ENCODE data around the gene MOB3A. TPM values are rescaled to one million over a fixed set of nuclear protein-coding genes. Genes with fewer than 3 reads are reported as not detected.

Gene MOB3A
- total RNA-seq, 4 donors from 2014 or later, result 18.7 to 74.2 (median 46.1) TPM

- Histone ChIP-seq H3K4me1 (no peaks in the 10 kb centered on the region), H3K27me3 (no peaks in the 10 kb centered on the region), H3K4me3 (no peak overlapping the region), H3K27ac (no peak overlapping the region), H3K9me3 (no peaks in the 10 kb centered on the region), H3K36me3 (peaks cover 0 to 81% (median 39%) of the 10 kb centered on the region in 4 donors)
- intact Hi-C loops (cut with DNase I; ENCODE audit: low total_unique reads) (no loop called here), in situ Hi-C loops (cut with MboI; ENCODE audit: low pct_ligation_motif_present in 1 of 4, low pct_unique_long_range_greater_than_20kb in 1 of 4, low sequenced_read_pairs in 3 of 4) (no loop called here)
- DNase-seq, result no peak
- no peak for TF ChIP-seq CTCF (IDR thresholded peaks at IDR 0.05)
- no peak for TF ChIP-seq POLR2A (IDR thresholded peaks at IDR 0.05)
- no peak for TF ChIP-seq EP300 (IDR thresholded peaks at IDR 0.05; ENCODE audit: low read depth)
- TF ChIP-seq POLR2AphosphoS5 (IDR thresholded peaks at IDR 0.05), result no peak
- 89% methylated on average over 18 of the region's 18 CpGs; no CpG with 5 or more reads in 1 of the 2 donors for WGBS, 2 donors (ENCODE audit: low coverage in 1 of 2)
Observed at GRCh38 chr19:2118438-2118837, 22.3 kb upstream of the MOB3A start.

DNA sequence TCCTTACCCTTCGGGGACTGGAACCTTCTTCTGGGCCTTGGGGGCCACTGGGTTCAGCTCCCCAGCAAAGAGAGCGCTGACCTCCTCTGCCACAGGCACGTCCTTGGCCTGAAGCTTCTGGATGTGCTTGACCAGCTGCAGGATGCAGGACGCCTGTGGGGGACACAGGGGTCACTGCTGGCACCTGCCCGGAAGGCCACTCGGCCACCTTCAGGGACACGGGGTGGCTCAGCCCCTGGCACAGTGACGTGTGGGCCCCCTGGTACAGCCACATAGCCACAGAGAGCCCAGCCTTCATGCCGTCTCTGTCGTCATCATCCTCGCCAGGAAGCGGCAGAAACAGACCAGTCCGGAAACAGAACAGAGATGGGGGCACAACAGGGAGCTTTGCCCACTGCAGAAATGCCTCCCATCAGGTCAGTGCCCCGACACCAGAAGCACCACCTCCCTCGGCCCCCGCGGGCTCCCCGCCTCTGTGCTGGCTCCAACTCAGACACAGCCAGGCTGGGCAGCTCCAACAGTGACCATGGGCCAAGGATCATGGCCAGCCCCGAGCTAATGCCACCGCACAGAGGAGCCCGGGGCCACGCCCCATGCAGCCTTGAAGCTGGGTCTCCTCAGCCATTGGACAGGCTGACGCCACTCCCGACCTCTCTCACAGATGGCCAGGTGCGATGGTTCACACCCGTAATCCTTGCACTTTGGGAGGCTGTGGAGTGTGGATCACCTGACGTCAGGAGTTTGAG lies 21.3 kb upstream of the MOB3A start:
- no peaks in the 10 kb centered on the region for H3K9me3 ChIP-seq
- DNase-seq, result no peak
- no peak overlapping the region for H3K27ac ChIP-seq
- H3K4me1 ChIP-seq, result no peaks in the 10 kb centered on the region
- 96% methylated on average over 26 of the region's 27 CpGs; no CpG with 5 or more reads in 1 of the 2 donors for WGBS, 2 donors (ENCODE audit: low coverage in 1 of 2)
- peaks cover 0 to 84% (median 39%) of the 10 kb centered on the region in 4 donors for H3K36me3 ChIP-seq
- intact Hi-C loops (cut with DNase I; ENCODE audit: low total_unique reads), result no loop called here
- TF ChIP-seq EP300 (IDR thresholded peaks at IDR 0.05; ENCODE audit: low read depth) (no peak), POLR2A (IDR thresholded peaks at IDR 0.05) (no peak), POLR2AphosphoS5 (IDR thresholded peaks at IDR 0.05) (no peak), CTCF (IDR thresholded peaks at IDR 0.05) (no peak)
- no peak overlapping the region for H3K4me3 ChIP-seq
- no peaks in the 10 kb centered on the region for H3K27me3 ChIP-seq
- in situ Hi-C loops (cut with MboI; ENCODE audit: low pct_ligation_motif_present in 1 of 4, low pct_unique_long_range_greater_than_20kb in 1 of 4, low sequenced_read_pairs in 3 of 4), result no loop called here

DNA sequence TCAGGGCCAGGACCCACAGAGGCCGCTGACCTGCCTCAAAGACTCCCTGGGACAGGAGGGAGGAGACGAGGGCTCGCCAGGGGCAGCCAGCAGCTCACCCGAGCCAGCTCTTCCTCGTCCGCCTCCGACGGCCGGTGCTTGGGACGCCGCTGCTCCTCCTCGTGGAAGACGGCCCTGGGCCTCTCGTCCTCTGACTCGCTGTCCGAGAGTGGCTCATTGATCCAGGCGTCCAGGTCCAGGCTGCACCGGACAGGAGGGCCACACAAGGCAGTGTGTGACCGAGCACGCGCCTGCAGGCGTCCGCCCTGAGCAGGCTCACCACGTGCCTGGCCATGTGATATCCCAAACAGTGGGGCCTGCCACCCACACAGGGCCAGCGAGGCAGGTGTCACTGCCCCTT lies 20.4 kb upstream of the MOB3A start:
- H3K27ac ChIP-seq, result no peak overlapping the region
- DNase-seq, result no peak
- peaks cover 0 to 88% (median 42%) of the 10 kb centered on the region in 4 donors for H3K36me3 ChIP-seq
- no peaks in the 10 kb centered on the region for H3K9me3 ChIP-seq
- in situ Hi-C loops (cut with MboI; ENCODE audit: low pct_ligation_motif_present in 1 of 4, low pct_unique_long_range_greater_than_20kb in 1 of 4, low sequenced_read_pairs in 3 of 4), result no loop called here
- WGBS, 2 donors (ENCODE audit: low coverage in 1 of 2), result 91% methylated on average over 25 of the region's 25 CpGs; no CpG with 5 or more reads in 1 of the 2 donors
- intact Hi-C loops (cut with DNase I; ENCODE audit: low total_unique reads), result no loop called here
- no peak overlapping the region for H3K4me3 ChIP-seq
- no peak for TF ChIP-seq POLR2AphosphoS5 (IDR thresholded peaks at IDR 0.05)
- TF ChIP-seq POLR2A (IDR thresholded peaks at IDR 0.05), result no peak
- TF ChIP-seq EP300 (IDR thresholded peaks at IDR 0.05; ENCODE audit: low read depth), result no peak
- no peak for TF ChIP-seq CTCF (IDR thresholded peaks at IDR 0.05)
- no peaks in the 10 kb centered on the region for H3K27me3 ChIP-seq
- no peaks in the 10 kb centered on the region for H3K4me1 ChIP-seq

DNA sequence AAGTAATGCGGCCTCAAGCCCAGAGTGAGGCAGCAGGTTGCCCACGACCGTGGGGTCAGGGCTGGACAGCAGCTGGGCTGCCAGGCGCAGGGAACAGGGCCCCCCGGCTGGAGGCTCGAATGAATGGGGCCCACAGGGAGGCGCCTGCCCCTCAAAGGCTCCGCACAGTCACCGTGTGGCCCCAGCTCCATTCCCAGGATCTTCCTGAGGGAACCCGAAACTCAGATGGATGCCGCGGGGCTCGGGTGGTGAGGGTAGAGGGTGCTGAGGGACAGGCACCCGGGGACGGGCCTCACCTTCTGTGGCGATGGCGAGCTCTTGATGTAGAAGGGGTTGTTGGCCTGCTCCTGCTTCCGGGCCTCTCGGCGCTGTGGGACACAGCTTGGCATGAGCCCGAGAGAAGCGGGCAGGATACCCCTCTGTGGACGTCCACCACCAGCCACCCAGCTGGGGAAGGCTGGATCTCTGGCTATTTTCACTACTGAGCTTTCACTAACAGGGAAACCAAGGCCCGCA lies 19.8 kb upstream of the MOB3A start:
- in situ Hi-C loops (cut with MboI; ENCODE audit: low pct_ligation_motif_present in 1 of 4, low pct_unique_long_range_greater_than_20kb in 1 of 4, low sequenced_read_pairs in 3 of 4), result no loop called here

More for the DNA sequence above, 19.8 kb upstream of the MOB3A start:
- no peak for TF ChIP-seq EP300 (IDR thresholded peaks at IDR 0.05; ENCODE audit: low read depth)
- TF ChIP-seq CTCF (IDR thresholded peaks at IDR 0.05), result no peak
- TF ChIP-seq POLR2A (IDR thresholded peaks at IDR 0.05), result no peak
- no peak for TF ChIP-seq POLR2AphosphoS5 (IDR thresholded peaks at IDR 0.05)
- Histone ChIP-seq H3K4me3 (no peak overlapping the region), H3K36me3 (peaks cover 0 to 88% (median 42%) of the 10 kb centered on the region in 4 donors), H3K4me1 (no peaks in the 10 kb centered on the region), H3K27ac (no peak overlapping the region), H3K9me3 (no peaks in the 10 kb centered on the region), H3K27me3 (no peaks in the 10 kb centered on the region)
- 96 to 100% methylated on average over 2 to 22 of the region's 24 CpGs for WGBS, 2 donors (ENCODE audit: low coverage in 1 of 2)
- intact Hi-C loops (cut with DNase I; ENCODE audit: low total_unique reads), result no loop called here
- no peak for DNase-seq

Data from transverse colon (tissue), 4 donors.